GM23338 (cell line): ENCODE data around the gene HIVEP3.

Source experiments
- CREB1 ChIP-seq: fragments of 250-450 bp; sonication (Bioruptor Pico); IDR thresholded peaks from 2 replicates; pipeline ENCODE4 v1.5.0; 2020; ENCODE audit warnings: low read depth, mild to moderate bottlenecking, moderate library complexity
- EZH2 ChIP-seq: fragments of 200-600 bp; sonication (generic); IDR thresholded peaks from one replicate; pipeline ENCODE4 v1.8.0; 2017; ENCODE audit warnings: antibody characterized with exemption, mild to moderate bottlenecking, low read depth; ENCODE audit not compliant: unreplicated experiment
- EZH2phosphoT487 ChIP-seq: fragments of 200-600 bp; sonication (generic); IDR thresholded peaks from one replicate; pipeline ENCODE4 v1.8.1; 2018; ENCODE audit warnings: antibody characterized with exemption; ENCODE audit not compliant: unreplicated experiment
- TF ChIP-seq, protein P1 (sequence below), 2 experiments: fragments of 200-600 bp in 1 of 2; sonication (generic) in 1 of 2; conservative IDR thresholded peaks; 2 replicates each; pipeline versions ENCODE4 v1.5.1 to v1.6.1; 2016 to 2017; ENCODE audit warnings: antibody characterized with exemption in 2 of 2, low read depth in 2 of 2, mild to moderate bottlenecking in 2 of 2, moderate library complexity in 1 of 2

DNA sequence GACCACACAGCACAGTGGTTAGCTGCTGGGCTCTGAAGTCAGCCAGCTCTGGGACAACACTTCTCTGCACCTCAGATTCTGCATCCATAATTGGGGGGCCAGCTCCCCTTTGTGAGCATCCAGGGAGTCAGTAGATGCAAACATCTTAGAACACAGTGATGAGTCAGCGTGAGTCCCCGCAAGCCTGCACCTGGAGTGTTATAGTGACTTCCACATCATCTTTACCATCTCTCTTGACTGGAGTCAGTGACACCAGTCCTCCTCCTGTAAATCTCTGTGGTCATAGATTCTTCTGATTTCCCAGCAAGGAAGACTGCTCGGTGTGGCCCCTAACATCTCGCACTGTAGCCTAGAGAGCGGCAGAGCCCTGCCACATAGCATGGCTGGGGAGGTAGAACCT lies 420.3 kb downstream of the HIVEP3 start:
- TF ChIP-seq EZH2, result no peak
- TF ChIP-seq, protein P1, sequence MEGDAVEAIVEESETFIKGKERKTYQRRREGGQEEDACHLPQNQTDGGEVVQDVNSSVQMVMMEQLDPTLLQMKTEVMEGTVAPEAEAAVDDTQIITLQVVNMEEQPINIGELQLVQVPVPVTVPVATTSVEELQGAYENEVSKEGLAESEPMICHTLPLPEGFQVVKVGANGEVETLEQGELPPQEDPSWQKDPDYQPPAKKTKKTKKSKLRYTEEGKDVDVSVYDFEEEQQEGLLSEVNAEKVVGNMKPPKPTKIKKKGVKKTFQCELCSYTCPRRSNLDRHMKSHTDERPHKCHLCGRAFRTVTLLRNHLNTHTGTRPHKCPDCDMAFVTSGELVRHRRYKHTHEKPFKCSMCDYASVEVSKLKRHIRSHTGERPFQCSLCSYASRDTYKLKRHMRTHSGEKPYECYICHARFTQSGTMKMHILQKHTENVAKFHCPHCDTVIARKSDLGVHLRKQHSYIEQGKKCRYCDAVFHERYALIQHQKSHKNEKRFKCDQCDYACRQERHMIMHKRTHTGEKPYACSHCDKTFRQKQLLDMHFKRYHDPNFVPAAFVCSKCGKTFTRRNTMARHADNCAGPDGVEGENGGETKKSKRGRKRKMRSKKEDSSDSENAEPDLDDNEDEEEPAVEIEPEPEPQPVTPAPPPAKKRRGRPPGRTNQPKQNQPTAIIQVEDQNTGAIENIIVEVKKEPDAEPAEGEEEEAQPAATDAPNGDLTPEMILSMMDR (conservative IDR thresholded peaks at IDR 0.05; ENCODE audit: low read depth in 2 of 2), result no peak
- TF ChIP-seq EZH2phosphoT487, result no peak
- TF ChIP-seq CREB1, result no peak
